Fibroblast of skin of scalp (primary cell): ENCODE results near the gene OR2T1. TPM values are rescaled to one million over a fixed set of nuclear protein-coding genes. Genes with fewer than 3 reads are reported as not detected.
"Not testable (repeated sequence)": the region's sequence is repeated elsewhere in the genome, so short reads cannot be mapped to it uniquely, and the experiment has no call there.

Source experiments
- DNase-seq: peaks from one replicate; pipeline ENCODE4 v3.0.0-alpha.2; 2013
- polyA plus RNA-seq, 2 experiments: library from polyadenylated mRNA; unstranded; fragments of 120-200 nt; gene quantifications; one replicate each; pipeline ENCODE4 v1.2.1, GENCODE V29; 2013; ENCODE audit not compliant: insufficient read length in 2 of 2

Gene OR2T1
- not detected for polyA plus RNA-seq (2013, experiment 1 of 2; ENCODE audit: insufficient read length)
- polyA plus RNA-seq (2013, experiment 2 of 2; ENCODE audit: insufficient read length), result not detected

- no peak for DNase-seq
Measured at GRCh38 chr1:248402748-248403147, at the start of gene OR2T1. Gene OR2T1, plus strand, starts transcription at chr1:248403048. Its CDS starts 3,100 bp downstream, at chr1:248406148.

DNA sequence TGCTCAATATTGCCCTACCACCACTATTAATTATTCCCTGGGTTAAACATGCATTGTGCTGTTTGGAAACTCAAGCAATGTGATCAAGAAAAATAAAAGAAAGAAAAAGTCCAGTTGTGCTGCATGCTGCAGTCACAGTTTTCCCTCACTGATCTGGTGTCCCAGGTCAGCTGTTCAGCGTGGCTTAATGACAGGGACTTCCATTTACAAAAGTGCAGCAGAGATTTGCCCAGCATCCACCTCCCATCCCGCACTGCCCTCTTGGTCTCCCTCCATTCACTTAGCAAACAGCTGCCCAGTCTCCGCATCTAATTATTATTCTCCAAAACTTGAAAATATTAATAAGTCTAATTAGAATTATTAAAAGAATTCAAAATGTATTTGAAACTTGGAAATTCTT lies 43.4 kb upstream of the OR2T1 start:
- DNase-seq, result no peak

- no peak for DNase-seq
Measured at GRCh38 chr1:248361121-248361715, 41.6 kb upstream of the OR2T1 start, which contains the start of gene OR2T4. Gene OR2T4, plus strand, starts transcription at chr1:248361665. Its CDS starts 0 bp downstream, at chr1:248361665.

- DNase-seq, result no peak
Measured at GRCh38 chr1:248366609-248367008, 36.2 kb upstream of the OR2T1 start.

DNA sequence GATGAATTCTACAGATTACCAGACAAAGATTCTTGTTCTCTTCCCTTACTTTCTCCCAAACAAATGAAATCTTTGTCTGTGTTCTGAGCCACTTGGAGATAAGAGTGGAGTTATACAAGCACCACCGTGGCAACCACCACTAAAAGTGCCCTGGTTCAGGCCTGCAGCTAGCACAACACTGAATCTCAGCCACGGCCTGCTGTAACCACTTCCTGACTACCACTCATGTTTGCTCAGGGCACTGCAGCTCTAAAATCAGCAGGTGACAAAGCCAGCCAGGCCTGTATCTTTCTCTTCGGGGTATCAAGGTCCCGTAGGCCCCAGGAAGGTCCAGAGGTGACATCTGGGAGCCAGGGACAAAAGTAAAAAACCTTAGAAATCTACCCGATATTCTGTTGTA lies 30.5 kb upstream of the OR2T1 start:
- DNase-seq, result no peak

DNA sequence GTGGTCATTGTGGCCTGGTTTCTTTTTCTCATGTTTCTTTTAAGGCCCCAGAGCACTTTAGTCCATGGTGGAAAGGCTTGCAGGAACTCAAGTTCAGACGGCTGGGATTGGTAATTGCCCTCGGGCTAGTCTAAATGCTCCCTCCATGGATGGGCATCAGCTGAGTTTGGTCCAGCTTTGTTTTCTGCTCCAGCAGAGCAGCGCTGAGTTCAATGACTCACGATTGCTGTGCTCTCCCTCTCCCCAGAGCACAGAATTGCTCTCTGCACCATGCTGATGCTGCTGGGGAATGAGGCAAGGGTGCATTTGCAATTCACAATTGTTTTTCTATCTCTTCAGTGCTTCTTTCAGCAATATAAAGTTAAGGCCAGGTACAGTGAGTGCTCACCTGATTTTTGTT lies 29.1 kb upstream of the OR2T1 start:
- no peak for DNase-seq

DNA sequence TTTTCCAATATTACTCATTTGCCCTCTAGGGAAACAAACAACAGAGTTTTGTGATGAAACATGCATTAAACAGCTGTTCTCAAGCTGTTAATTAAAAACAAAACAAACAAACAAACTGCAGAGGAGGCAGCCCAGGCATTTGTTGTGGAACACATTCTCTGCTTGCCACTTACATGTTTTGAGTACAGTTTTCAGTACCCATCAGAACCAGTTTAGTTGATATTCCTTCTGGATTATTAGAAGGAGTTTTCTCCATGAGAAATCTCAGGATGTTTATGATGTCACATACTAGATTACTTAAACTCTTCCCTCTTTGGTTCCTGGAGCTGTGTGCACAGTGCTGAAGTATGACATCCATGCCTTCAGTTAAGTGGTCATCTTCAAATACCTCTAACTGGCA lies 27.4 kb upstream of the OR2T1 start, which contains the start of gene OR2T6:
OR2T6 (plus strand) TSS at position 301 of the 400 bp plus-strand sequence. CDS start 11,863 bp downstream, outside the sequence.
- DNase-seq, result no peak

DNA sequence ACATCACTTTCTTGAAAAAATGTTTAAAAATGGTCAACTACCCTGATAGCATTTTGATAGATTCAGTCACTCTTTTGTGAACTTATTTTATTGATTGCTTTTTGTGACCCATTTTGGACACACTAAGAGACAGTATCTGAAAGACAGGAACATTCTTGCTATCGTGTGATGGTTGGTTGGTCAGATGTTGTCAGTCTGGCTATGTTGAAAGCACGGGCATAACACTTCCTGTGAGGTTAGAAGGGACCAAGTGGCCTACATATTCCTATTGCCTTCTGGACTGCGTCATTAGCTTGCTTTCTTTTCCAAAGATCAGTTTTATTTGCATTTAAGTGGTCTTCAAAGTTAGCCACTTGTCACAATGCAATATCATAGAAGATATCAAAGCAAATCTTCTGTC lies 25.9 kb upstream of the OR2T1 start:
- no peak for DNase-seq

GRCh38 chr1:248380854-248381253 lies 22.0 kb upstream of the OR2T1 start:
- DNase-seq, result no peak

GRCh38 chr1:248388426-248388825 lies 14.4 kb upstream of the OR2T1 start:
- DNase-seq, result no peak

DNA sequence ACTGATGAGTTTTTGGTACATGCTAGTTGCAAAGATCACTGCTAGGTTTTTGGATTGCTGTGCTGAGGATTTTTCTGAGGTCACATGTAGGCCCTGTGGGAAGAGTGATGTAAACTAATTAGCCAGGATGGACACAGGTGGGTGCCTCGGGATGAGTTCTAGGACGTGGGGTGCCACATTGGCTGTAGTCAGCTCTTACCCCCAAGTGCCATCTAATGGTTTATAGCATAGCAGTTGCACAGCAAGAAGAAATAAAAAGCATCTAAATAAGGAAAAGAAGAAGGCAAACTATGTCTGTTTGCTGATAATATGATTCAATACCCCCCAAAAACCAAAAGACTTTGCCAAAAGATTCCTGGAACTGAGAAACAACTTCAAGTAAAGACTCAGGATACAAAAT lies 9.8 kb upstream of the OR2T1 start:
- DNase-seq, result no peak

DNA sequence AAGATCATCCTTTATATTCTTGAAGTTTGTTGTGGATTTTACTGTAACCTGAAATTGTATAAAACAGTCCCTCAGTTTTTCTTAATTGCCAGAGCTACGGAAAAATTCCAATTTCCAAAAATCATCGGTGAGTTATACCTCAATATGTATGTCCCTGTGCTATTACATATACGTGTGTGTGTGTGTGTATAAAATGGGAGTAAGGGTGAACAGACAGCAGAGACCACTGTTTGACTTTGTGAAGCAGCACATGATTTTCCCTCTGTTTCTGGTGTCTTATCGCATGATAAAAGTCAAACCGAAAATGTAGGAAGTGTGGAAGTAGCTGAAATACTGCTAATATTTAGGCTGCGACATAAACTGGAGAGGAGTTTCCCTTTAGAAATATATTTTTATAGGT lies 1.2 kb downstream of the OR2T1 start:
- no peak for DNase-seq

DNA sequence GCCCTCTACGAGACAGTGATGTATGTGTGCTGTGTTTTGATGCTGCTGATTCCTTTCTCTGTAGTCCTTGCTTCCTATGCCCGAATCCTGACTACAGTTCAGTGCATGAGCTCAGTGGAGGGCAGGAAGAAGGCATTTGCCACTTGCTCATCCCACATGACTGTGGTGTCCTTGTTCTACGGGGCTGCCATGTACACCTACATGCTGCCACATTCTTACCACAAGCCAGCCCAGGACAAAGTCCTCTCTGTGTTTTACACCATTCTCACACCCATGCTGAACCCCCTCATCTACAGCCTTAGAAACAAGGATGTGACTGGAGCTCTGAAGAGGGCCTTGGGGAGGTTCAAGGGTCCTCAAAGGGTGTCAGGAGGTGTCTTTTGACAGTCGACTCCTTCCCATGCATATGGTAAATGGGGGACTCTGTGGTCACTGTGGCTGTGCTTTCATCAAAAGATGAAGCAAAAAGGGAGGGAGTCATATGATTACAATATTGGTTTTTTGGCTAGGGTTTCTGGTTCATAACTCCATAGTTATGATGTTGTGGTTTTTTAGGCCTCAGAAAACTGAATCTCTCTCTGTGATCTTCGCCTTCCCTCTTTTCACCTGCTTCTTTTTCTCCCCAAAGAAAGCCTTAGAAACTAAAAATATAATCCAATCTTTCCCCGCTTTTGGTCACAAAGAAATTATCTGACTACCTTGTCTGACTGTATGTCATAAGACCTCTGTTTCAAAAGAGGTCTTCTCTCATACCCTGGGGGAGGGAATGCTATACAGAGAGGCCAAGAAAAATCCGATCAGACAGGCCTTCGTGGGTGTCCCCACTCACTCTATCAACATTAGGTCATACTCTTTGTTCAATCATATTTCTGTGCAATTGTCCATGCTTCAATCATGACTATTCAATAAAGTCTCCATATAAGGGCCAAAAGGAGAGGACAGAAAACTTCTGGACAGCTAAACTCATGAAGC lies 4.2 kb downstream of the OR2T1 start:
- no peak for DNase-seq

- DNase-seq, result no peak
Measured at GRCh38 chr1:248416226-248416625, 13.4 kb downstream of the OR2T1 start.

- no peak for DNase-seq
Measured at GRCh38 chr1:248417854-248418253, 15.0 kb downstream of the OR2T1 start.

GRCh38 chr1:248421384-248421783 lies 18.5 kb downstream of the OR2T1 start:
- DNase-seq, result no peak

- DNase-seq, result not testable (repeated sequence)
Measured at GRCh38 chr1:248427526-248428191, 24.8 kb downstream of the OR2T1 start.

GRCh38 chr1:248428192-248428533 lies 25.3 kb downstream of the OR2T1 start:
- not testable (repeated sequence) for DNase-seq

- not testable (repeated sequence) for DNase-seq
Measured at GRCh38 chr1:248431683-248432082, 28.8 kb downstream of the OR2T1 start.

GRCh38 chr1:248432201-248432600 lies 29.4 kb downstream of the OR2T1 start:
- not testable (repeated sequence) for DNase-seq

- DNase-seq, result not testable (repeated sequence)
Measured at GRCh38 chr1:248433811-248434415, 31.1 kb downstream of the OR2T1 start.

DNA sequence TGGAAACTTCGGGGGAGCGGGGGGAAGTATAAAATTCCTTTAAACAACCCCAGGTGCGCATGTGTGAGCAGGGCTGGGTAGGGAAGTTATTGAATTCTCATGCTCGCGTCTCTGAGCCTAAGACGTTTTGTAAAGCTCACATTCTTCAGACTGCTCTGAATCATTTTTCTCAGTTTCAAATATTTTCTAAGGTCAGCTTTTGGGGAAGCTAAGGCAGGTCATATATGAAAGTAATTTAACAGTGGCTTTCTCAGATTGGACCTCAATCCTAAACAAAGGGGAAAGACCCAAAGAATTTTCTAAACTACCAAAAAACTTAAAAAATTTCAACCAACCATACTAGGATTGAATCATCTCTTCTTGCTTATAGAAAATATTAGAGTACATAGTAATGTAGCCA lies 32.1 kb downstream of the OR2T1 start:
- not testable (repeated sequence) for DNase-seq
